ENCODE data around the gene DACH1.

The DACH1 gene

DNA sequence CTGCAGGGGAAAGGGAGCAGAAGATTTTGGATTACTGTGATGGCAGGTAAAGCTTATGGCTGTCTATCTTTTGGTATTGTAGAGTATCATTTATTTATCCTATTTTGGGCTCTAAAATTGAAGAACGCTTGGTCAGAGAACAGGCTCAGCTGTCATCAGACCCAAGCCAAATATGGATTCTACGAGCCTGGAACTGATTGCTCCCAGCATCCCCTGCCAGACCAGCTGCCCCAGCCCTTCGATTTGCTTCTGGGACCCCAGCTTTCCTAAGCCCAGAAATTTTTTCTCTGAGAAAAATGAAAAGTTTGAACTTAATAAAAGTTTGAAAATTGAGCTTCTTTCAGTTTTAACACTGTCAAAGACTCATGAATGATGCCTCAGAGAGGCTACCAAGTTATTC lies 472.8 kb downstream of the DACH1 start:
- Histone ChIP-seq H3K18ac (ENCODE audit: low read depth in 1 of 2, low read length in 2 of 2) (no peak overlapping the region), H3K27ac (ENCODE audit: low read length, poor library complexity, severe bottlenecking) (no peak overlapping the region), H3K4ac (ENCODE audit: low read depth in 1 of 2, low read length in 2 of 2) (no peak overlapping the region), H2BK5ac (ENCODE audit: low read depth, low read length, poor library complexity, severe bottlenecking) (no peak overlapping the region), H3K23ac (ENCODE audit: low read length in 2 of 2) (no peak overlapping the region), H2BK120ac (ENCODE audit: low read depth, low read length) (no peak overlapping the region), H3K79me1 (replicated peaks; ENCODE audit: low read length, poor library complexity, severe bottlenecking) (no peaks in the 10 kb centered on the region), H3K9ac (ENCODE audit: low read length) (no peak overlapping the region), H4K8ac (ENCODE audit: low read length) (no peak overlapping the region), H3K4me1 (ENCODE audit: control insufficient read depth, insufficient read depth, low read depth, low read length) (no peaks in the 10 kb centered on the region), H2AK5ac (ENCODE audit: low read length, severe bottlenecking) (no peak overlapping the region), H3K36me3 (ENCODE audit: control insufficient read depth in 1 of 2, insufficient read depth in 2 of 2, low read depth in 1 of 2, low read length in 2 of 2) (no peaks in the 10 kb centered on the region), H3K9me3 (ENCODE audit: control insufficient read depth, low read length) (peaks cover 13% of the 10 kb centered on the region), H2BK12ac (ENCODE audit: low read length in 2 of 2) (no peak overlapping the region), H4K91ac (ENCODE audit: low read length) (no peak overlapping the region), H3K4me2 (ENCODE audit: low read length, poor library complexity, severe bottlenecking) (no peak overlapping the region), H3K14ac (ENCODE audit: low read length in 2 of 2) (no peak overlapping the region), H3K4me3 (ENCODE audit: insufficient read depth in 1 of 2, low read depth in 1 of 2, low read length in 2 of 2) (no peak overlapping the region), H2AFZ (ENCODE audit: low read depth, low read length) (no peak overlapping the region), H2BK15ac (ENCODE audit: low read depth, poor library complexity, severe bottlenecking) (no peak overlapping the region), H3K27me3 (ENCODE audit: control insufficient read depth in 1 of 2, insufficient read depth in 1 of 2, low read length in 2 of 2) (no peaks in the 10 kb centered on the region)
- DNase-seq, result no peak
- 100% methylated on average over 2 of the region's 3 CpGs for WGBS

All from mesenchymal stem cell (in vitro differentiated cells and primary cell).